ENCODE measurements around the gene GTPBP3.

GTPBP3 gene

GRCh38 chr19:17309965-17310461, 27.3 kb upstream of the GTPBP3 start:
- H3K4me3 ChIP-seq (ENCODE audit: control insufficient read depth, low read depth, low read length) = peak overlapping the region; percentile 100
- TF ChIP-seq, protein P1, sequence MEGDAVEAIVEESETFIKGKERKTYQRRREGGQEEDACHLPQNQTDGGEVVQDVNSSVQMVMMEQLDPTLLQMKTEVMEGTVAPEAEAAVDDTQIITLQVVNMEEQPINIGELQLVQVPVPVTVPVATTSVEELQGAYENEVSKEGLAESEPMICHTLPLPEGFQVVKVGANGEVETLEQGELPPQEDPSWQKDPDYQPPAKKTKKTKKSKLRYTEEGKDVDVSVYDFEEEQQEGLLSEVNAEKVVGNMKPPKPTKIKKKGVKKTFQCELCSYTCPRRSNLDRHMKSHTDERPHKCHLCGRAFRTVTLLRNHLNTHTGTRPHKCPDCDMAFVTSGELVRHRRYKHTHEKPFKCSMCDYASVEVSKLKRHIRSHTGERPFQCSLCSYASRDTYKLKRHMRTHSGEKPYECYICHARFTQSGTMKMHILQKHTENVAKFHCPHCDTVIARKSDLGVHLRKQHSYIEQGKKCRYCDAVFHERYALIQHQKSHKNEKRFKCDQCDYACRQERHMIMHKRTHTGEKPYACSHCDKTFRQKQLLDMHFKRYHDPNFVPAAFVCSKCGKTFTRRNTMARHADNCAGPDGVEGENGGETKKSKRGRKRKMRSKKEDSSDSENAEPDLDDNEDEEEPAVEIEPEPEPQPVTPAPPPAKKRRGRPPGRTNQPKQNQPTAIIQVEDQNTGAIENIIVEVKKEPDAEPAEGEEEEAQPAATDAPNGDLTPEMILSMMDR (IDR thresholded peaks at IDR 0.05; ENCODE audit: control insufficient read depth, insufficient read depth, low read depth, low read length, missing control alignments) = no peak
- DNase-seq (ENCODE audit: low read depth) = no peak

- H3K4me3 ChIP-seq (ENCODE audit: control insufficient read depth, low read depth, low read length) = peak overlapping the region; percentile 19
- TF ChIP-seq, protein P1 (IDR thresholded peaks at IDR 0.05; ENCODE audit: control insufficient read depth, insufficient read depth, low read depth, low read length, missing control alignments) = no peak
- DNase-seq (ENCODE audit: low read depth) = no peak
Observed at GRCh38 chr19:17311455-17312188, 25.7 kb upstream of the GTPBP3 start.

- TF ChIP-seq, protein P1 (IDR thresholded peaks at IDR 0.05; ENCODE audit: control insufficient read depth, insufficient read depth, low read depth, low read length, missing control alignments) = no peak
- peak overlapping the region; percentile 19 for H3K4me3 ChIP-seq (ENCODE audit: control insufficient read depth, low read depth, low read length)
Observed at GRCh38 chr19:17312189-17313113, 24.9 kb upstream of the GTPBP3 start.

GRCh38 chr19:17314007-17314593, 23.3 kb upstream of the GTPBP3 start:
- no peak overlapping the region for H3K4me3 ChIP-seq (ENCODE audit: control insufficient read depth, low read depth, low read length)
- no peak for DNase-seq (ENCODE audit: low read depth)
- TF ChIP-seq, protein P1 (IDR thresholded peaks at IDR 0.05; ENCODE audit: control insufficient read depth, insufficient read depth, low read depth, low read length, missing control alignments) = no peak

More at GRCh38 chr19:17312189-17313113, 24.9 kb upstream of the GTPBP3 start:
- no peak for DNase-seq (ENCODE audit: low read depth)

- TF ChIP-seq, protein P1 (IDR thresholded peaks at IDR 0.05; ENCODE audit: control insufficient read depth, insufficient read depth, low read depth, low read length, missing control alignments) = no peak
- DNase-seq (ENCODE audit: low read depth) = no peak
Observed at GRCh38 chr19:17318966-17319365, 18.4 kb upstream of the GTPBP3 start.

More at GRCh38 chr19:17318966-17319365, 18.4 kb upstream of the GTPBP3 start:
- H3K4me3 ChIP-seq (ENCODE audit: control insufficient read depth, low read depth, low read length) = no peak overlapping the region

All from AG09309 (cell line).